LoVo (cell line): ENCODE measurements around the gene LGI4.

Source experiments
- DNase-seq: peaks from one replicate; pipeline ENCODE4 v3.0.0-alpha.2; 2016; ENCODE audit warnings: low spot score

Gene LGI4

DNA sequence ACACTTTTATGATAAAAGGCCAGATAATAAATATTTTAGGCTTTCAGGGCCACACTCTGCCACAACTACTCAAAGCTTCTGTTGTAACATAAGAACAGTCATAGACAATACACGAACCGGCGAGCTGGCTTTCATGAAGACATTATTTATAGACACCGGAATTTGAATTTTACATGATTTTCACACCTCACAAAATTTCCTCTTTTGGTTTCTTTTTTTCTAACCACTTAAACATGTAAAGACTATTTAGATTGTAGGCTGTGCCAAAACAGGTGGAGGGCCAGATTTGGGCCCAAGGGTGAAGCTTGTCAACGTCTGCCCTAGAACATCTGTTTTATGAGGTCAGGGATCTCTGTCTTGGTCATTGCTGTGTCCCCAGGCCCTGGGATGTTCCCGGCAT lies 48.9 kb downstream of the LGI4 start:
- no peak for DNase-seq

DNA sequence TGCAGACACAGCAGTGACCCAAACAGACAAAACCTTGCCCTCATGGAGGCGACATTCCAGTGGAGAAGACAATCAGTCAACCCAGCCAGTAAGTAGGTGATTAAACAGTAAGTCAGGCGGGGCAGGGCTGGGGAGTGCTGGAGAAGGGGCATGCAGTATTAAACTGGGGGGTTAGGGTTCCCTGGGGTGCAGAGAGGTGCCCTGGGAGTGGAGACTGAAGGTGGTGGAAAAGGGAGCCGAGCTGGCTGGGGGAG lies 50.4 kb downstream of the LGI4 start:
- DNase-seq: no peak

DNA sequence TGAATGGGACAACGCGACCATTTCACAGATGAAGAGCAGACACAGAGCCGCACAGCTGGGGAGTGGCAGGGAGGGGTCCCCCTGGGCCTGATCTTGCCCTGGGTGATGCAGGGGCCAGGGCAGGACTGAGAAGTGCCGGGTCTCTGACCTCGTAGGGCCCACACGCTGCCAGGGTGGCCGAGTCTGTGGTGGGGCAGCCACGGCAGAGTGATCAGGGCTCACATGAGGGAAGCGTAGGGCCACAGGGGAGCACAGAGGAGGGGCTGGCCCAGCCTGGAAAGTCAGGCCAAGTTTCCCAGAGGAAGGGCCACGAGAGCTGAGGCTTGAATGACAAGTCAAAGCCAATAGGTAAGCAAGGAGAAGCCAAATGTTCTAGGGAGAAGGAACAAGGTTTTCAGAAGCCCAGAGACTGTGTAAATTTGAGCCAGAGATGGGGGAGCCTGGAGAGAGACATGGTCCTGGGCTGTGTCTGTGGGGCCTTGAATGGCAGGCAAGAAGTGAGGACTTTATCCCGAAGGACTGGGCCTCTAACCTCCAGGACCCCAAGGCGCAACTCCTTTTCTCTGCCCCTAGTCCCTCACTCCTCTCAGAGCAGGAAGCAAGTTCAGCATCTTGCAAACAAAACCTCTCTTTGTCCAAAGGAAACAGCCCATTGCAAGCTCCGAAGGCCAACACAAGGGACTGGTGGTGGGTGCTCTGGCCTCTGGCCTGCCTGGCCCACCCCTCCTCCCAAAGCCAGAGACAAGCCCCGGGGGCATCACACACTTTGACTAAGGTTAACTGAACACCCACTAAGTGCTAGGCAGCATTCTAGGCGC lies 51.0 kb downstream of the LGI4 start:
- no peak for DNase-seq

DNA sequence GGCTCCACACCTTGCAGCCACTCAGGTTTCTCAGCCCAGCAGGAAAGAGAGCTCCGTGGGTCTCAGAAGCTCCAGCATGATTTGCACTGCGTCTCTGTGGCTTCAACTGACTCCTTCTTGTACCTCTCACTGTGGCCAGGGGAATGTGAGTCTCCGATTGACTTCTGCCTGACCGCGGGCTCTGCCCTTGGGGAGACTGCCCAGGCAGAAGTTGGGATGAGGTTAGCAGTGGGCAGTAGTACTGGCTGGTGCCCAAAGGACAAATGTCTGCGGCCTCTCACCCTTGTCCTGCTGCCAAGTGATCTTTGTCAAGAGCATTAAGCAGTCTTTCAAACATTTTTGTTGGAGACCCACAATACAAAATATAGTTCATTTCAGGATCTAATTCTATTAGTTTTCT lies 53.7 kb downstream of the LGI4 start:
- no peak for DNase-seq

DNA sequence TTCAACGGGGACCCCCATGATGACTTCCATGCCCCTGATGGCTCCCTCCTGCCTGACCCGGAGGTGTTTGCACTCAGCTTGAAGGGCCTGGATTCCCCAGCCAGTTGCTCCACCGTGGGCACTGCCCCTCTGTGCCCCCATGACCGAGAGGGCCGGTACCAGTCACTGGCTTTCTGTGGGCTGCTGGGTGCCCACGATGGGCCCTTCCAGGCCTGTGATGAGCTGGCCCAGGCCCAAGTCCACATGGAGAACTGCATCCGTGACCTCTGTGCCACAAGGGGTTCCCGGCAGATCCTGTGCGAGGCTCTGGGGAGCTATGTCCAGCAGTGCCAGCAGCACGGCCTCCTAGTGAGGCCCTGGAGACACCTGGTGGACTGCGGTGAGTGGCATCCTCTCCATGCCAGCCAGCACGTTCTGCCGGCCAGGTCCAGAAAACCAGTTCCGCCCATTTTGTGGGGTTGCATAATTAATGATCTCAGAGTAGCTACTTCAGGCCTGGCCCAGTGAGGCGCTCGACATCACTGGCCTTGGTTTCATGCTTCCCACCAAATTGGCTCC lies 54.2 kb downstream of the LGI4 start:
- no peak for DNase-seq

DNA sequence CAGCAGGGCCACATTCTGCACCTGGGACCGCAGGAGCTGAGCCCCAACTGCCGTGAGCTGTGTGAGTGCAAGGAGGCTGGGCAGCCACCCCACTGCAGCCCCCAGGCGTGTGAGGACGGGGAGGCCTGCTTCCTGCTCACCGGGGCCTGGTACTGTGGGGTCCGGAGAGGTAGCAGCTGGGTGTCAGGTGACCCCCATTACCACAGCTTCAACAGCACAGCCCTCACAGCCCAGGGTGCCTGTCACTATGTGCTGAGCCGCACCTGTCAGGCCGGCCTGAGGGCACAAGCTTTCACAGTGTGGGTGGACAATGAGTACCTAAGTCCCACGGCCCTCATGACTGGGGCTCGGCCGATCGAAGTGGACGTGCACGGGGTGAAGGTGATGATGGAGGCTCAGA lies 55.0 kb downstream of the LGI4 start:
- no peak for DNase-seq

DNA sequence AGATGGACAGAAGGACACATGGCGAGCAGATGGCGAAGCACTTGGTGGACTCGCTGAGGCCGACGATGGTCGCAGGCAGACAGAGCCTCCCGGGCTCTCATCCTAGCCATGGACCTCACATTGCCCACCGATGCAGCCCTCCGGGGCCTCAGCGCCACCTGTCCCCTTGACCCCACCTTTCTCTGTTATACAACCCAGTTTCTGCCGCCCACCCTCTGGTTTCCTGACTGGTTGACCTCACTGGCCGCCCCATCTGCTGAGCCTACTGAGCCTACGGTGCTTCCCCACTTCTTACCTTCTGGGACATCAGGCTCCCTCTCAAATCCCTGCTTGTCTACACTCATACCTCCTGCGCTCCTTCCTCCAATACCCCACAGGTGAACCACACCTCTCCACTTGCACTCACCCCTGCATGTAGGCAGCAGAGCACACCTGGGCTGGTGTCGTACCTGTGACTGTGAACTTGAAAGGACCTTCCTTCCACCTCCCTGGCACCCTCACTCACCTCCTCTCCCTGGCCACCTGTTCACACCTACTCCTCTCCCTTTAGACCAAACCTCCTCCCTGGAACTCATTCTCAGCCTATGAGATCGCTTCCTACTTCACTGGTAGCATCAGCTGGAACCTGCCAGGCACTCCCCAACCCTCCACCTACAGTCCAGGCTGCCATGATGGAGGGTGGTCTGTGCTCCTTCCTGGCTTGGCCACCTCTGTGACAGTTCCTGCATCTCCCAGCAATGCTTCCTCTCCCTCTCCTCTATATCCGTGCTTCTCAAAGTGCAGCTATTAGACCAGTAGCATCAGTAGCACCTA lies 57.2 kb downstream of the LGI4 start:
- DNase-seq: no peak

DNA sequence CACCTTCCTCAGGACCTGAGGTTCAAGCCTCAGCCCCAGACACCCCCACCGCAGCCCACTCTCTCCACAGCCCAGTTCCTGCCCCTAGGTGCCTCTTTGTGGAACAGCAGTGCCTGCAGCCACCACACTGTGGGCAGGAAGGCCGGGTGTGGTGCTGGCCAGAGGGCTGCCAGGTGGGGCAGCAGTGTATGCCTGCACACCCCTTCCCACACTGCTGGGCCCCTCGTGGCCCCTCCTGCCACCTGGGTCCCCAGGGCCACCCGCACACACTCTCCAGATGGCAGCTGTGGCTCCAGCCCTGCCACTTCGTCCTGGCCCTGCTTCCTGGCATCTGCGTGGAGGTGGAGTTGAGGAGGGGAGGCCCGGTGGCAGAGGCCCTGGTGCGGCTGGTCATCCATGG lies 58.2 kb downstream of the LGI4 start:
- DNase-seq: no peak

DNA sequence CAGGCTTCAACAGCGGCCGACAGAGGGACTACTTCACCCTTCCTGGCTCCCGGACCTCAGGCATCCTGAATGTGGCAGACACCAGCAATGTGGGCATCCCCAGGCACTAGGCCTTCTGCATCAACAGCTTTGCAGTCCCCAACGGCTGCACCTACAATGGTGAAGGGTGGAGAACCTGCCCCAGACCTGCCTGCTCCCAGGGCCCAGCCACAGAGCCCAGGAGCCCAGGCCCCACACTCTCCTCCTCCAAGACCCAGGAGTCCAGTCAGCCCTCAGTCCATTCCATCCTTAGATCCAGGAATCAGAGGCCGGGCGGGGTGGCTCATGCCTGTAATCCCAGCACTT lies 58.9 kb downstream of the LGI4 start:
- no peak for DNase-seq

DNA sequence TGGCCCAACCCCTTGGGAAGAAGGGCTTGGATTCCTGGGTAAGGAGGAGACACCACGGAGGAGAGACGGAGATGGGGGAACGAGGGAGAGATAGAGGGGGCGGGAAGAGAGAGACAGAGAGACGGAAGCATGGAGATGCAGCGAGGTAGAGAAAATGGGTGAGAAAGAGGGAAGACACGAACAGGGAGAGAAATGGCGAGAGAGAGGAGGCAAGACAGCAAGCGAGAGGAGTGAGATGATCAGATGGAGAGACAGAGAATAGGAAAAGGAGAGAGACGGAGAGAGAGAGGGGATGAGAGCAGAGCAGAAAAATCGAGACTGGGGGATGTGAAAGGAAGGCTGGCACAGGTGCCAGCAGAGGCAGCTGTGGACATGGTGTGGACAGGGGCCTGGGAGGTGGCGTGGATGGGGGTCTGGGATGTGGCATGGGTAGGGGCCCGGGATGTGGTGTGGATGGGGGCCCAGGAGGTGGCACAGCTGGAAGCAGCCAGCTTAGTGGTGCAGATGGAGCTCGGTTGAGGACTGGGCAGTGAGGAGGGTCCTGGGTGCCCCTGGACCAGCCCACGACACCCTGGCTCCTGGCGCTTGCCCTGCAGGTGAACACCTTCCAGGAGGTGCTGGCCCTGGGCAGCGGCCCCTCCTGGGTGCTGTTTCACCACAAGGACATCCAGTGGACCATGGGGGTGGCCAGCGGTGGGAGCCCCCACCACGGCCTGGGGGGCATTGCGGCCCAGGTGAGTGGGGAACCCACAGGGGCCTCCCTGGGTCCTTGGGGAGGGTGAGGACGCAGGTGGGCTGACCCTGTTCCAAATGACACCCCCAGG lies 59.4 kb downstream of the LGI4 start:
- no peak for DNase-seq
